Suprapubic skin (tissue), 4 donors: ENCODE measurements around the gene CFAP65. TPM values are rescaled to one million over a fixed set of nuclear protein-coding genes. Genes with fewer than 3 reads are reported as not detected.

ENCODE experiments used
- DNase-seq, 2 donors: peaks; one replicate each; pipeline ENCODE4 v3.0.0-alpha.2; 2019; ENCODE audit warnings: low spot score in 2 of 2
- H3K27ac ChIP-seq: fragments of 200-600 bp; sonication (generic); one replicate; pipeline ENCODE4 v1.5.1; 2019
- H3K27me3 ChIP-seq: fragments of 200-600 bp; sonication (generic); one replicate; pipeline ENCODE4 v1.5.1; 2019
- H3K36me3 ChIP-seq: fragments of 200-600 bp; sonication (generic); one replicate; pipeline ENCODE4 v1.5.1; 2019
- H3K4me1 ChIP-seq: fragments of 200-600 bp; sonication (generic); one replicate; pipeline ENCODE4 v1.5.1; 2019
- H3K4me3 ChIP-seq: fragments of 200-600 bp; sonication (generic); one replicate; pipeline ENCODE4 v1.5.1; 2019; ENCODE audit warnings: mild to moderate bottlenecking
- H3K9me3 ChIP-seq: fragments of 200-600 bp; sonication (generic); one replicate; pipeline ENCODE4 v1.5.1; 2019
- CTCF ChIP-seq, 2 donors: fragments of 200-600 bp in 1 of 2; fragments of 450-650 bp in 1 of 2; sonication (generic) in 1 of 2; IDR thresholded peaks; one replicate each; pipeline ENCODE4 v1.5.1; 2016 to 2019; ENCODE audit warnings: antibody characterized with exemption in 2 of 2, mild to moderate bottlenecking in 1 of 2, moderate library complexity in 1 of 2
- EP300 ChIP-seq: sonication (generic); formaldehyde crosslinking; IDR thresholded peaks from one replicate; pipeline ENCODE4 v1.6.1; 2017; ENCODE audit warnings: antibody characterized with exemption
- POLR2A ChIP-seq, 2 donors: fragments of 450-650 bp; IDR thresholded peaks; one replicate each; pipeline ENCODE4 v1.6.1; 2017; ENCODE audit warnings: antibody characterized with exemption in 2 of 2, mild to moderate bottlenecking in 2 of 2, moderate library complexity in 2 of 2
- POLR2AphosphoS5 ChIP-seq, 3 donors: sonication (generic); formaldehyde crosslinking; IDR thresholded peaks; one replicate each; pipeline ENCODE4 v1.6.1; 2017; ENCODE audit warnings: antibody characterized with exemption in 3 of 3
- WGBS: methylation state at CpG from one replicate; pipeline ENCODE4 v1.1.5; 2018; 5-methylcytosine and 5-hydroxymethylcytosine counted together
- total RNA-seq, 4 donors: library from RNA; depleted of rRNA; stranded (reverse); fragments of >200 nt; gene quantifications; one replicate each; pipeline ENCODE4 v1.1.0, GENCODE V29; 2016

Gene CFAP65
- total RNA-seq, 4 donors from 2014 or later: not detected

GRCh38 chr2:219017201-219017931, 23.9 kb downstream of the CFAP65 start:
- no peaks in the 10 kb centered on the region for H3K9me3 ChIP-seq
- 66% methylated on average over 14 of the region's 14 CpGs for WGBS
- no peaks in the 10 kb centered on the region for H3K4me1 ChIP-seq
- TF ChIP-seq CTCF (IDR thresholded peaks at IDR 0.05) (no peak), POLR2A (IDR thresholded peaks at IDR 0.05) (no peak), POLR2AphosphoS5 (IDR thresholded peaks at IDR 0.05) (no peak), EP300 (no peak)
- DNase-seq: no peak
- H3K4me3 ChIP-seq: no peak overlapping the region
- H3K36me3 ChIP-seq: no peaks in the 10 kb centered on the region
- H3K27me3 ChIP-seq: peaks cover 21% of the 10 kb centered on the region
- no peak overlapping the region for H3K27ac ChIP-seq

GRCh38 chr2:219016721-219017120, 24.6 kb downstream of the CFAP65 start:
- H3K27ac ChIP-seq: no peak overlapping the region
- no peaks in the 10 kb centered on the region for H3K4me1 ChIP-seq
- no peak overlapping the region for H3K4me3 ChIP-seq
- no peak for TF ChIP-seq CTCF (IDR thresholded peaks at IDR 0.05)
- WGBS: 91% methylated on average over 11 of the region's 11 CpGs
- no peak for DNase-seq
- no peaks in the 10 kb centered on the region for H3K9me3 ChIP-seq
- no peaks in the 10 kb centered on the region for H3K36me3 ChIP-seq
- H3K27me3 ChIP-seq: peaks cover 14% of the 10 kb centered on the region

- no peak for TF ChIP-seq POLR2AphosphoS5 (IDR thresholded peaks at IDR 0.05)
- no peak for DNase-seq
- 81% methylated on average over 5 of the region's 5 CpGs for WGBS
- Histone ChIP-seq H3K9me3 (no peaks in the 10 kb centered on the region), H3K36me3 (no peaks in the 10 kb centered on the region), H3K4me1 (no peaks in the 10 kb centered on the region), H3K27me3 (peaks cover 41% of the 10 kb centered on the region), H3K4me3 (no peak overlapping the region), H3K27ac (no peak overlapping the region)
These were observed 30.4 kb downstream of the CFAP65 start for GRCh38 chr2:219010873-219011272.

- Histone ChIP-seq H3K27me3 (peaks cover 47% of the 10 kb centered on the region), H3K36me3 (no peaks in the 10 kb centered on the region), H3K27ac (no peak overlapping the region), H3K4me1 (no peaks in the 10 kb centered on the region), H3K9me3 (no peaks in the 10 kb centered on the region), H3K4me3 (no peak overlapping the region)
- 65% methylated on average over 6 of the region's 6 CpGs for whole genome bisulfite sequencing
- no peak for TF ChIP-seq EP300
- peak in 1 of 2 donors; percentile 31 for TF ChIP-seq CTCF (IDR thresholded peaks at IDR 0.05)
- no peak for DNase-seq
These were observed 31.1 kb downstream of the CFAP65 start for GRCh38 chr2:219010162-219010756.

- H3K4me3 ChIP-seq: no peak overlapping the region
- H3K27ac ChIP-seq: no peak overlapping the region
- no peaks in the 10 kb centered on the region for H3K9me3 ChIP-seq
- WGBS: 70% methylated on average over 2 of the region's 2 CpGs
- TF ChIP-seq CTCF (IDR thresholded peaks at IDR 0.05): no peak
- no peak for TF ChIP-seq POLR2A (IDR thresholded peaks at IDR 0.05)
- TF ChIP-seq EP300: no peak
- no peak for TF ChIP-seq POLR2AphosphoS5 (IDR thresholded peaks at IDR 0.05)
- no peak for DNase-seq
- H3K36me3 ChIP-seq: no peaks in the 10 kb centered on the region
- peaks cover 57% of the 10 kb centered on the region for H3K27me3 ChIP-seq
- no peaks in the 10 kb centered on the region for H3K4me1 ChIP-seq
These were observed 32.0 kb downstream of the CFAP65 start for GRCh38 chr2:219009294-219009693.

DNA sequence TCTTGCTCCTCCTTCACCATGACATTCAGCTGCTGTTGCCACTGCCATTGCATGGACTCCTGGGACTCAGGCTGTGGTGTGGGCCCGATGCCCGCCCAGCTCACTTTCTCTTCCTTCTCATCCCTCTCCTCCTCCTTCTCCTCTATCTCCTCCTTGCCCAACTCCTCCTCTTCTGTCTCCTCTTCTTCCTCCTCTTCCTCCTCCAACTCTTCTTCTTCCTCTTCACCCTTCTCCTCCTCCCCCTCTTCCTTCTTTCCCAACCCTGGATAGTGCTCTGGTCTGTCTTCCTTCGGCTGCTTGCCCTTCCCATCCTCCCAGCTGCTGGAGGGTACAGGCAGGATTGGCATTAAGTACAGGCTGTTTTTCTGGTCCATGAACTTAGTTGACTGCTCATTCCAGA, 37.3 kb downstream of the CFAP65 start:
- no peak overlapping the region for H3K4me3 ChIP-seq
- H3K9me3 ChIP-seq: no peaks in the 10 kb centered on the region
- TF ChIP-seq POLR2A (IDR thresholded peaks at IDR 0.05) (no peak), CTCF (IDR thresholded peaks at IDR 0.05) (no peak), EP300 (no peak), POLR2AphosphoS5 (IDR thresholded peaks at IDR 0.05) (no peak)
- H3K27ac ChIP-seq: no peak overlapping the region
- no peak for DNase-seq
- peaks cover 26% of the 10 kb centered on the region for H3K4me1 ChIP-seq
- H3K27me3 ChIP-seq: peaks cover 88% of the 10 kb centered on the region
- no peaks in the 10 kb centered on the region for H3K36me3 ChIP-seq
- 88% methylated on average over 3 of the region's 3 CpGs for WGBS
